ENCODE results near the gene ATP9A. TPM values are rescaled to one million over a fixed set of nuclear protein-coding genes. Genes with fewer than 3 reads are reported as not detected.
A peak's percentile ranks its signal among the peaks of the same experiment; 100 is the strongest.

The ATP9A gene
- total RNA-seq, 1 experiment from 2014 or later, result 31.3 TPM

- Histone ChIP-seq H3K27me3 (ENCODE audit: low read length) (no peaks in the 10 kb centered on the region), H3K9me2 (replicated peaks; ENCODE audit: low read length) (no peaks in the 10 kb centered on the region), H3K9ac (ENCODE audit: low read length) (peak overlapping the region; percentile 83), H3K79me2 (ENCODE audit: low read length) (no peaks in the 10 kb centered on the region), H3K4me1 (ENCODE audit: insufficient read depth, low read length) (peaks cover 44% of the 10 kb centered on the region), H3K27ac (ENCODE audit: low read length) (peak overlapping the region; percentile 90), H3K9me3 (ENCODE audit: low read length) (no peaks in the 10 kb centered on the region), H3F3A (ENCODE audit: low read length, unreplicated experiment) (no peaks in the 10 kb centered on the region), H4K20me1 (ENCODE audit: low read length) (no peaks in the 10 kb centered on the region), H3K4me3 (ENCODE audit: low read length) (peak overlapping the region; percentile 50; the same call in 1 of the 2 replicates), H2AFZ (ENCODE audit: low read length) (no peak overlapping the region), H3K36me3 (ENCODE audit: low read depth, low read length) (no peaks in the 10 kb centered on the region), H3K4me2 (ENCODE audit: low read length) (peak overlapping the region; percentile 82)
- DNase-seq, result peak; percentile 78
- intact Hi-C loops (cut with micrococcal nuclease), result loop anchor here (2.0 kb wide), 2 partner anchors 56 to 70 kb away; no protein-coding TSS in a partner anchor
- ChIA-PET CTCF (interaction anchor here (0.7 to 1.1 kb wide), 3 partner anchors 31 to 74 kb away, joined by 3 to 4 read pairs (median 4); no protein-coding TSS in a partner anchor), POLR2A (ENCODE audit: unreplicated experiment) (interaction anchor here (0.5 to 2.2 kb wide), 8 partner anchors 11 to 288 kb away, joined by 3 to 19 read pairs (median 4); no protein-coding TSS in a partner anchor)
- peak; percentile 8 for ATAC-seq
- TF ChIP-seq EZH2 (IDR thresholded peaks at IDR 0.05; ENCODE audit: low read length, unreplicated experiment) (no peak), EZH2phosphoT487 (IDR thresholded peaks at IDR 0.05; ENCODE audit: borderline replicate concordance, low read length) (no peak), CTCF (conservative IDR thresholded peaks at IDR 0.05; ENCODE audit: low read depth, low read length) (no peak)
- BruUV-seq (replicated peaks), result TSS peak; percentile 26
Measured at GRCh38 chr20:51697096-51697826, 70.9 kb downstream of the ATP9A start.

GRCh38 chr20:51696304-51697071 lies 71.7 kb downstream of the ATP9A start:
- DNase-seq, result peak; percentile 68
- peak overlapping the region; percentile 50 for H3K4me3 ChIP-seq (ENCODE audit: low read length)

More at GRCh38 chr20:51696304-51697071, 71.7 kb downstream of the ATP9A start:
- peak; percentile 54 for ATAC-seq
- Histone ChIP-seq H3K4me1 (ENCODE audit: insufficient read depth, low read length) (peaks cover 43% of the 10 kb centered on the region), H3F3A (ENCODE audit: low read length, unreplicated experiment) (no peaks in the 10 kb centered on the region), H3K79me2 (ENCODE audit: low read length) (no peaks in the 10 kb centered on the region), H4K20me1 (ENCODE audit: low read length) (no peaks in the 10 kb centered on the region), H3K4me2 (ENCODE audit: low read length) (peak overlapping the region; percentile 82), H3K27me3 (ENCODE audit: low read length) (no peaks in the 10 kb centered on the region), H3K27ac (ENCODE audit: low read length) (peak overlapping the region; percentile 90), H3K9me2 (replicated peaks; ENCODE audit: low read length) (no peaks in the 10 kb centered on the region), H3K9me3 (ENCODE audit: low read length) (no peaks in the 10 kb centered on the region), H2AFZ (ENCODE audit: low read length) (no peak overlapping the region), H3K9ac (ENCODE audit: low read length) (peak overlapping the region; percentile 83), H3K36me3 (ENCODE audit: low read depth, low read length) (no peaks in the 10 kb centered on the region)
- POLR2A ChIA-PET (ENCODE audit: unreplicated experiment), result interaction anchor here (0.5 to 2.2 kb wide), 9 partner anchors 10 to 288 kb away, joined by 3 to 19 read pairs (median 5); no protein-coding TSS in a partner anchor
- intact Hi-C loops (cut with micrococcal nuclease), result loop anchor here (2.0 kb wide), 2 partner anchors 56 to 70 kb away; no protein-coding TSS in a partner anchor
- TF ChIP-seq EZH2 (IDR thresholded peaks at IDR 0.05; ENCODE audit: low read length, unreplicated experiment) (no peak), EZH2phosphoT487 (IDR thresholded peaks at IDR 0.05; ENCODE audit: borderline replicate concordance, low read length) (no peak), CTCF (conservative IDR thresholded peaks at IDR 0.05; ENCODE audit: low read depth, low read length) (no peak)
- CTCF ChIA-PET, result interaction anchor here (0.5 to 1.3 kb wide), 7 partner anchors 16 to 364 kb away, joined by 3 to 5 read pairs (median 3); no protein-coding TSS in a partner anchor
- TSS peak; percentile 50 for BruUV-seq (replicated peaks)

Measured in PC-3 (cell line).